Stimulated activated CD4-positive, alpha-beta T cell treated with anti-CD3 and anti-CD28 coated beads, Interleukin-4, amount 100 ng/mL, for 24 hours (primary cell): ENCODE results near the gene TSPAN4.

ENCODE experiments used
- DNase-seq: peaks from one replicate; pipeline ENCODE4 v3.0.0-alpha.2; 2020

The TSPAN4 gene

GRCh38 chr11:808427-809286 is 34.0 kb upstream of the TSPAN4 start:
- DNase-seq = no peak

- DNase-seq = peak; percentile 97
Measured at GRCh38 chr11:809287-810039, 33.2 kb upstream of the TSPAN4 start, which contains the start of gene RPLP2. Gene RPLP2, plus strand, starts transcription at chr11:809967. Its CDS starts 268 bp downstream, at chr11:810235.

GRCh38 chr11:810040-810567 is 32.5 kb upstream of the TSPAN4 start:
- DNase-seq = no peak

- DNase-seq = no peak
Measured at GRCh38 chr11:811446-812245, 31.0 kb upstream of the TSPAN4 start.

- no peak for DNase-seq
Measured at GRCh38 chr11:812390-812789, 30.3 kb upstream of the TSPAN4 start.

GRCh38 chr11:813072-813455 is 29.6 kb upstream of the TSPAN4 start:
- DNase-seq = no peak

GRCh38 chr11:813456-814096 is 29.1 kb upstream of the TSPAN4 start:
- no peak for DNase-seq

GRCh38 chr11:815675-816432 is 26.8 kb upstream of the TSPAN4 start:
- DNase-seq = no peak

- DNase-seq = no peak
Measured at GRCh38 chr11:816433-816779, 26.2 kb upstream of the TSPAN4 start.

GRCh38 chr11:818396-819128 is 24.1 kb upstream of the TSPAN4 start, which contains the start of gene PNPLA2:
Gene PNPLA2, plus strand, starts transcription at chr11:818914. Its CDS starts 805 bp downstream, at chr11:819719.
- no peak for DNase-seq

- DNase-seq = peak; percentile 88
Measured at GRCh38 chr11:819129-819931, 23.3 kb upstream of the TSPAN4 start.

GRCh38 chr11:819943-820649 is 22.6 kb upstream of the TSPAN4 start:
- DNase-seq = peak; percentile 93

GRCh38 chr11:820655-821511 is 21.8 kb upstream of the TSPAN4 start:
- no peak for DNase-seq

GRCh38 chr11:821512-822371 is 20.9 kb upstream of the TSPAN4 start:
- DNase-seq = no peak

GRCh38 chr11:823441-824291 is 19.0 kb upstream of the TSPAN4 start:
- DNase-seq = no peak

GRCh38 chr11:824292-824880 is 18.3 kb upstream of the TSPAN4 start:
- no peak for DNase-seq
